ENCODE results near the gene USP7.

USP7 gene

GRCh38 chr16:8943966-8944759 is 19.5 kb downstream of the USP7 start:
- no peak for DNase-seq (ENCODE audit: low read depth in 1 of 2, low spot score in 1 of 2)
- in situ Hi-C loops (cut with HindIII; ENCODE audit: low pct_unique_long_range_greater_than_20kb, low sequenced_read_pairs): no loop called here

DNA sequence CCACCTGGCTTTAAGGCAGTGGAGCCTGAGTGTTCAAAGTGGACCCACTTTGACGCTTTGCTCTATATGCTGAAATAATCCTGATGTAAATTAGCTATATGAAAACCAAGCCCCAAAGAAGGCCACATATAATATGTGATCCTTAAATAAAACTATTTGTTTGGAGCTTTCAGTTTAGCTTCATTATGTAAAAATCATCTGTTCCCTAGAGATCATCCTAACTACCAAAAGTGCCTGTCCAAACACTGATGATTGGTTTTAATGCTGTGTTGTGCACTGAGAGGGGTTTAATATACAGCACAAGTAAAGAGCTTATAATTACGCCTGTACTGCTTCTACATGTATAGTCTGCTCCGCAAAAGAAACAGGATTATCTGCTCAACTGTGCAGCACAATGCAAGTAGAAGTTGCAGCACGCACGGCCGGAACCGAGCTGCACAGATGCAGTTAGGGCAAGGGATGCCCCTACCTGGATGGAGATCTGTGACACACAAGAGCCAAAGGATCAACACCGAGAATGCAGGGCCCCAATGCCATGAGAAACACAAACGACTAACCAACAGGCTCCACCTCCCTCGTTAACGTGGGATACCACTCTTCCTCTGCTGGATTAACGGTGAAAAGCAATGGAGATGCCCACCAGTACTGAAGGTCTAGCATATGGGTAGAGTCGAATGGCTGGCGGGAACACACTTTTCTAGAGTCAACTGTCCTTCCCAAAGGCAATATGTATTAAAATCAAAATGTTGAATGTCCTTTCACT is 20.5 kb downstream of the USP7 start:
- in situ Hi-C loops (cut with HindIII; ENCODE audit: low pct_unique_long_range_greater_than_20kb, low sequenced_read_pairs): no loop called here
- TF ChIP-seq JUND (IDR thresholded peaks at IDR 0.05; ENCODE audit: low read depth): no peak
- no peak for DNase-seq (ENCODE audit: low read depth in 1 of 2, low spot score in 1 of 2)

More at GRCh38 chr16:8943966-8944759, 19.5 kb downstream of the USP7 start:
- TF ChIP-seq JUND (IDR thresholded peaks at IDR 0.05; ENCODE audit: low read depth): no peak

DNA sequence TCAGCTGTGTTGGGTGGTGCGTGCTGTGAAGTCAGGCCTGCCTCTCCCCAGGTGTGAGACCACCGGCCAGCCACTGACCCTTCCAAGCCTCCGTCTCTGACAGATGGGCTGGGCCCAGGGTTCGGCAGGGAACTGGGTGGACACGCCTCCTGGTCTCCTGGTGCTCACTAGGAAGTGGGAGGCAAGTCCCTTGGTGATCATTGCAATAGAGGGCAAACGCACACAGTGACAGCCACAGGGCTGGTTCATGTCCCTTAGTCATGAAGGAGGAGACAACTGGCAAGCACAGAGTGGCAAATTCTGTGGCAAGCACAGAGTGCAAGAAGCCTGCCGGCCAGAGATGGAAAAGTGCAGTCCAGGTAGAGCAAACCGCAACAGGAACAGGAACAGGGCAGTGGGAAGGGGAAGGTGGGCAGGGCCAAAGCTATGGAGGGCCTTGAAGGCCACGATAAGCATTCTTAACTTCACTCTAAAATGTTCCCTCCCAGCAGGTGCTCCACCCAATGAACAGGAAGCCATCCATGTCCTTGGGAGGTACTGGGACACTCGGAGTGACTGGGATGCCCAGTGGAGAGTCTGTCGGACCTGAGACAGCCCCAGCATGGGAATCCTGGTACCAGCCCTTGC is 21.9 kb downstream of the USP7 start:
- TF ChIP-seq JUND (IDR thresholded peaks at IDR 0.05; ENCODE audit: low read depth): no peak
- DNase-seq (ENCODE audit: low read depth in 1 of 2, low spot score in 1 of 2): no peak
- in situ Hi-C loops (cut with HindIII; ENCODE audit: low pct_unique_long_range_greater_than_20kb, low sequenced_read_pairs): no loop called here

DNA sequence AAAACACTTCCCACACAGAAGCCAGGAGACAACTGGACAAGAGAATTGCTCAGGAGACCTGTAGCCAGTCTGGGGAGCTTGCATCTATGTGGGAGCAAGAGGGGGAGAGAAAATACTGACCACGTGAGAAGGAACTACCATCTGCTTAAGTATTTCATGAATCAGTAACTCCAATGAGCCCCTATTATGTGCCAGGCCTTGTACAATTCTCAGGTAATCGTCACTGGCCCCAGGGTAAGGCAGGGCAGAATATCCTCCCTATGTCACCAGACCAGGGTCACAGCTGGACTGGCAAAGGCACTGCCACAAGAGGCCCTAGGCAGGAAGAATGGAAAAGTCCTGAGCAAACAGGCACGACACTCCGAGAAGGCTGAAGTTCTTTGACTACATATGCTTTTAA is 25.9 kb downstream of the USP7 start:
- in situ Hi-C loops (cut with HindIII; ENCODE audit: low pct_unique_long_range_greater_than_20kb, low sequenced_read_pairs): no loop called here
- TF ChIP-seq JUND (IDR thresholded peaks at IDR 0.05; ENCODE audit: low read depth): no peak
- DNase-seq (ENCODE audit: low read depth in 1 of 2, low spot score in 1 of 2): peak in 1 of 2 experiments; percentile 48

- no peak for TF ChIP-seq JUND (IDR thresholded peaks at IDR 0.05; ENCODE audit: low read depth)
- peak in 1 of 2 experiments; percentile 70 for DNase-seq (ENCODE audit: low read depth in 1 of 2, low spot score in 1 of 2)
- in situ Hi-C loops (cut with HindIII; ENCODE audit: low pct_unique_long_range_greater_than_20kb, low sequenced_read_pairs): no loop called here
Observed at GRCh38 chr16:8936421-8936820, 27.3 kb downstream of the USP7 start.

DNA sequence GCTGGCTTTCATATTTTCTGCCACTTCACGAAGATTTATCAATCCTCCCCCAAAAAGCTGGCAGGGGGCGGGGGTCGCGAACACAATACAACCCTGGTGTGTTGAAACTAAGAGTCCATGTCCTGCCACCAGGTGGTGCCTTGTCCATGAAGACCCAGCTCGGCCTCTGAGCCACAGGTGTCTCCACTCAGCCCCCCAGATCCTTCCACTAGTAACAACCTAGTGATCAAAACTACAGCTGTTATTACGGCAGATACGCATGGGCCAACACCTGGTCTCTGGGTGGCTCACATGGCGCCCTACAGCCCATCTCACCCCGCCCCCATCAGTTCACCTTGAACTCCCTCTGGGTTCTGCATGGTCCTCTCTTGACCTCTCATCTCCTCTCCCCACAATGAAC is 27.7 kb downstream of the USP7 start:
- no peak for DNase-seq (ENCODE audit: low read depth in 1 of 2, low spot score in 1 of 2)
- no peak for TF ChIP-seq JUND (IDR thresholded peaks at IDR 0.05; ENCODE audit: low read depth)
- in situ Hi-C loops (cut with HindIII; ENCODE audit: low pct_unique_long_range_greater_than_20kb, low sequenced_read_pairs): no loop called here

- in situ Hi-C loops (cut with HindIII; ENCODE audit: low pct_unique_long_range_greater_than_20kb, low sequenced_read_pairs): no loop called here
- TF ChIP-seq JUND (IDR thresholded peaks at IDR 0.05; ENCODE audit: low read depth): no peak
- no peak for DNase-seq (ENCODE audit: low read depth in 1 of 2, low spot score in 1 of 2)
Observed at GRCh38 chr16:8934601-8935000, 29.1 kb downstream of the USP7 start.

- in situ Hi-C loops (cut with HindIII; ENCODE audit: low pct_unique_long_range_greater_than_20kb, low sequenced_read_pairs): no loop called here
- peak in 1 of 2 experiments; percentile 82 for DNase-seq (ENCODE audit: low read depth in 1 of 2, low spot score in 1 of 2)
- TF ChIP-seq JUND (IDR thresholded peaks at IDR 0.05; ENCODE audit: low read depth): no peak
Observed at GRCh38 chr16:8931859-8932258, 31.8 kb downstream of the USP7 start.

GRCh38 chr16:8929086-8929748 is 34.5 kb downstream of the USP7 start:
- no peak for TF ChIP-seq JUND (IDR thresholded peaks at IDR 0.05; ENCODE audit: low read depth)
- no peak for DNase-seq (ENCODE audit: low read depth in 1 of 2, low spot score in 1 of 2)
- in situ Hi-C loops (cut with HindIII; ENCODE audit: low pct_unique_long_range_greater_than_20kb, low sequenced_read_pairs): no loop called here

- in situ Hi-C loops (cut with HindIII; ENCODE audit: low pct_unique_long_range_greater_than_20kb, low sequenced_read_pairs): no loop called here
- no peak for TF ChIP-seq JUND (IDR thresholded peaks at IDR 0.05; ENCODE audit: low read depth)
Observed at GRCh38 chr16:8928467-8928957, 35.2 kb downstream of the USP7 start.

GRCh38 chr16:8926827-8927226 is 36.9 kb downstream of the USP7 start:
- in situ Hi-C loops (cut with HindIII; ENCODE audit: low pct_unique_long_range_greater_than_20kb, low sequenced_read_pairs): no loop called here
- no peak for DNase-seq (ENCODE audit: low read depth in 1 of 2, low spot score in 1 of 2)
- no peak for TF ChIP-seq JUND (IDR thresholded peaks at IDR 0.05; ENCODE audit: low read depth)

More at GRCh38 chr16:8928467-8928957, 35.2 kb downstream of the USP7 start:
- no peak for DNase-seq (ENCODE audit: low read depth in 1 of 2, low spot score in 1 of 2)

- no peak for DNase-seq (ENCODE audit: low read depth in 1 of 2, low spot score in 1 of 2)
- no peak for TF ChIP-seq JUND (IDR thresholded peaks at IDR 0.05; ENCODE audit: low read depth)
- in situ Hi-C loops (cut with HindIII; ENCODE audit: low pct_unique_long_range_greater_than_20kb, low sequenced_read_pairs): no loop called here
Observed at GRCh38 chr16:8925455-8925854, 38.3 kb downstream of the USP7 start.

All from T47D (cell line).